Astrocyte (in vitro differentiated cells and primary cell): ENCODE measurements around the gene UTS2R. TPM values are rescaled to one million over a fixed set of nuclear protein-coding genes. Genes with fewer than 3 reads are reported as not detected.

Experiments
- DNase-seq: peaks from one replicate; pipeline ENCODE4 v3.0.0-alpha.2; 2010; ENCODE audit warnings: low read depth
- FAIRE-seq: peaks from 2 replicates; lab custom pipeline; 2011; peaks lifted over from hg19 to GRCh38; lab: Jason Lieb, UNC
- H2AFZ ChIP-seq: 2 replicates; pipeline ENCODE4 v1.6.0; 2012; ENCODE audit warnings: low read depth, low read length, inconsistent platforms
- H3K27ac ChIP-seq: 2 replicates; pipeline ENCODE4 v1.5.1; 2011; ENCODE audit warnings: low read depth, low read length, inconsistent platforms
- H3K27me3 ChIP-seq: 2 replicates; pipeline ENCODE4 v1.6.0; 2011; ENCODE audit warnings: low read length, inconsistent platforms; ENCODE audit not compliant: insufficient read depth
- H3K36me3 ChIP-seq: 2 replicates; pipeline ENCODE4 v1.5.1; 2011; ENCODE audit warnings: low read length, inconsistent platforms; ENCODE audit not compliant: insufficient read depth
- H3K4me1 ChIP-seq: 2 replicates; pipeline ENCODE4 v1.5.1; 2011; ENCODE audit warnings: low read length, inconsistent platforms; ENCODE audit not compliant: insufficient read depth
- H3K4me2 ChIP-seq: 2 replicates; pipeline ENCODE4 v1.6.0; 2012; ENCODE audit warnings: low read length, inconsistent platforms
- H3K4me3 ChIP-seq: 2 replicates; pipeline ENCODE4 v1.5.1; 2011; ENCODE audit warnings: low read depth, mild to moderate bottlenecking, low read length, inconsistent platforms; ENCODE audit not compliant: insufficient read depth
- H3K79me2 ChIP-seq: 2 replicates; pipeline ENCODE4 v1.6.0; 2012; ENCODE audit warnings: mild to moderate bottlenecking, low read length, inconsistent platforms; ENCODE audit not compliant: insufficient read depth
- H3K9ac ChIP-seq: 2 replicates; pipeline ENCODE4 v1.6.0; 2012; ENCODE audit warnings: mild to moderate bottlenecking, low read length, inconsistent platforms
- H3K9me3 ChIP-seq: 2 replicates; pipeline ENCODE4 v1.5.1; 2012; ENCODE audit warnings: low read depth, mild to moderate bottlenecking, low read length, inconsistent platforms; ENCODE audit not compliant: insufficient read depth
- H4K20me1 ChIP-seq: 2 replicates; pipeline ENCODE4 v1.6.0; 2012; ENCODE audit warnings: low read length, inconsistent platforms; ENCODE audit not compliant: insufficient read depth
- H3K27ac Mint-ChIP-seq: one replicate; pipeline ENCODE4 v1.8.0; 2021; ENCODE audit warnings: mild to moderate bottlenecking, mixed read lengths; ENCODE audit not compliant: unreplicated experiment
- H3K27me3 Mint-ChIP-seq: one replicate; pipeline ENCODE4 v1.8.0; 2021; ENCODE audit warnings: low read depth, mixed read lengths; ENCODE audit not compliant: unreplicated experiment
- H3K36me3 Mint-ChIP-seq: one replicate; pipeline ENCODE4 v1.8.0; 2021; ENCODE audit warnings: low read depth, mixed read lengths; ENCODE audit not compliant: unreplicated experiment
- H3K4me1 Mint-ChIP-seq: one replicate; pipeline ENCODE4 v1.8.0; 2021; ENCODE audit warnings: low read depth, mixed read lengths; ENCODE audit not compliant: unreplicated experiment
- H3K4me3 Mint-ChIP-seq: one replicate; pipeline ENCODE4 v1.8.0; 2021; ENCODE audit warnings: mild to moderate bottlenecking, moderate library complexity, mixed read lengths; ENCODE audit not compliant: unreplicated experiment
- H3K9me3 Mint-ChIP-seq: one replicate; pipeline ENCODE4 v1.8.0; 2021; ENCODE audit warnings: mild to moderate bottlenecking, mixed read lengths; ENCODE audit not compliant: unreplicated experiment
- EZH2 ChIP-seq: IDR thresholded peaks from 2 replicates; pipeline ENCODE4 v1.6.1; 2012; ENCODE audit warnings: mild to moderate bottlenecking, low read length, inconsistent platforms; ENCODE audit not compliant: insufficient read depth
- total RNA-seq: library from RNA; stranded (reverse); gene quantifications from 2 replicates; pipeline ENCODE4 v1.2.1, GENCODE V29; 2021
- TF ChIP-seq, protein P1 (sequence below): IDR thresholded peaks from 2 replicates; pipeline ENCODE4 v1.5.1; 2011; ENCODE audit warnings: low read depth, mild to moderate bottlenecking, inconsistent platforms, low read length, moderate library complexity; ENCODE audit not compliant: insufficient read depth

The UTS2R gene
- total RNA-seq, 1 donor from 2014 or later: not detected

DNA sequence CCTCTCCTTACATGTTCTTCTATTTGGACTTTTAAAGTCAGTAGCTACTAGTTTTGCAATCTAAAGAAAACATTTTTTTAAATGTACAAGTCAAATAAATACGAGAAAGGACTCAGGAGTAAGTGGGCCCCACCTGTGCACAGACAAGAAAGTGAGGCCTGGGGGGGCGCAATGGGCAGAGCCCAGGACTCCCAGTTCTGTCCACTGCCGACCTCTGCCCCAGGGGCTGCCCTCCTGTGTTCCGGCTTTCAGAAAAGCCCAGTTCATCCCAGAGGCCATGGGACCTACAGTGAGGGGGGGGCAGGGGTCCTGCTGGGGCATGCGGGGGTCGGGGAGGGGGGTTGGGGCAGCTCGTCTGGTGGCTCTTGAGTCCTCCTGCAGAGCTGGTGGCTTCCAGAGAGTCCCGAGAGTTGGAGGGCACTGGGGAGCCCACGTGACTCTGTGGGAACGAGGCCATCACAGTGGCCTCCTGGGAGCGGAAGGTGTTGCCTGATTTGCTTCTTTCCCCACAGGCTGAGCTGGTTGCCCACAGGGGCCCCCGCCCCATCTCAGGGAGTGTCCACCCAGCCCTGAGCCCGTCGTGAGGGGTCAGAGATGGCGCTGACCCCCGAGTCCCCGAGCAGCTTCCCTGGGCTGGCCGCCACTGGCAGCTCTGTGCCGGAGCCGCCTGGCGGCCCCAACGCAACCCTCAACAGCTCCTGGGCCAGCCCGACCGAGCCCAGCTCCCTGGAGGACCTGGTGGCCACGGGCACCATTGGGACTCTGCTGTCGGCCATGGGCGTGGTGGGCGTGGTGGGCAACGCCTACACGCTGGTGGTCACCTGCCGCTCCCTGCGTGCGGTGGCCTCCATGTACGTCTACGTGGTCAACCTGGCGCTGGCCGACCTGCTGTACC is 2.4 kb downstream of the UTS2R start:
- peaks cover 46% of the 10 kb centered on the region for H3K27me3 Mint-ChIP-seq
- no peak for DNase-seq
- H3K9me3 ChIP-seq: no peaks in the 10 kb centered on the region
- H4K20me1 ChIP-seq: no peaks in the 10 kb centered on the region
- no peak overlapping the region for H3K27ac ChIP-seq
- FAIRE-seq: no peak
- peaks cover 45% of the 10 kb centered on the region for H3K27me3 ChIP-seq
- no peak overlapping the region for H3K9ac ChIP-seq
- H3K79me2 ChIP-seq: no peaks in the 10 kb centered on the region
- H3K4me2 ChIP-seq: no peak overlapping the region
- TF ChIP-seq EZH2: no peak
- no peak overlapping the region for H3K4me3 Mint-ChIP-seq
- no peaks in the 10 kb centered on the region for H3K36me3 Mint-ChIP-seq
- no peaks in the 10 kb centered on the region for H3K9me3 Mint-ChIP-seq
- H3K27ac Mint-ChIP-seq: no peak overlapping the region
- H2AFZ ChIP-seq: no peak overlapping the region
- H3K4me1 ChIP-seq: no peaks in the 10 kb centered on the region
- no peaks in the 10 kb centered on the region for H3K36me3 ChIP-seq
- no peak overlapping the region for H3K4me3 ChIP-seq
- no peaks in the 10 kb centered on the region for H3K4me1 Mint-ChIP-seq

DNA sequence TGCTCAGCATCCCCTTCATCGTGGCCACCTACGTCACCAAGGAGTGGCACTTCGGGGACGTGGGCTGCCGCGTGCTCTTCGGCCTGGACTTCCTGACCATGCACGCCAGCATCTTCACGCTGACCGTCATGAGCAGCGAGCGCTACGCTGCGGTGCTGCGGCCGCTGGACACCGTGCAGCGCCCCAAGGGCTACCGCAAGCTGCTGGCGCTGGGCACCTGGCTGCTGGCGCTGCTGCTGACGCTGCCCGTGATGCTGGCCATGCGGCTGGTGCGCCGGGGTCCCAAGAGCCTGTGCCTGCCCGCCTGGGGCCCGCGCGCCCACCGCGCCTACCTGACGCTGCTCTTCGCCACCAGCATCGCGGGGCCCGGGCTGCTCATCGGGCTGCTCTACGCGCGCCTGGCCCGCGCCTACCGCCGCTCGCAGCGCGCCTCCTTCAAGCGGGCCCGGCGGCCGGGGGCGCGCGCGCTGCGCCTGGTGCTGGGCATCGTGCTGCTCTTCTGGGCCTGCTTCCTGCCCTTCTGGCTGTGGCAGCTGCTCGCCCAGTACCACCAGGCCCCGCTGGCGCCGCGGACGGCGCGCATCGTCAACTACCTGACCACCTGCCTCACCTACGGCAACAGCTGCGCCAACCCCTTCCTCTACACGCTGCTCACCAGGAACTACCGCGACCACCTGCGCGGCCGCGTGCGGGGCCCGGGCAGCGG is 3.2 kb downstream of the UTS2R start:
- H3K9me3 Mint-ChIP-seq: no peaks in the 10 kb centered on the region
- H2AFZ ChIP-seq: no peak overlapping the region
- no peak overlapping the region for H3K4me3 Mint-ChIP-seq
- FAIRE-seq (no peak), DNase-seq (no peak)
- TF ChIP-seq EZH2: peak; percentile 62
- TF ChIP-seq, protein P1, sequence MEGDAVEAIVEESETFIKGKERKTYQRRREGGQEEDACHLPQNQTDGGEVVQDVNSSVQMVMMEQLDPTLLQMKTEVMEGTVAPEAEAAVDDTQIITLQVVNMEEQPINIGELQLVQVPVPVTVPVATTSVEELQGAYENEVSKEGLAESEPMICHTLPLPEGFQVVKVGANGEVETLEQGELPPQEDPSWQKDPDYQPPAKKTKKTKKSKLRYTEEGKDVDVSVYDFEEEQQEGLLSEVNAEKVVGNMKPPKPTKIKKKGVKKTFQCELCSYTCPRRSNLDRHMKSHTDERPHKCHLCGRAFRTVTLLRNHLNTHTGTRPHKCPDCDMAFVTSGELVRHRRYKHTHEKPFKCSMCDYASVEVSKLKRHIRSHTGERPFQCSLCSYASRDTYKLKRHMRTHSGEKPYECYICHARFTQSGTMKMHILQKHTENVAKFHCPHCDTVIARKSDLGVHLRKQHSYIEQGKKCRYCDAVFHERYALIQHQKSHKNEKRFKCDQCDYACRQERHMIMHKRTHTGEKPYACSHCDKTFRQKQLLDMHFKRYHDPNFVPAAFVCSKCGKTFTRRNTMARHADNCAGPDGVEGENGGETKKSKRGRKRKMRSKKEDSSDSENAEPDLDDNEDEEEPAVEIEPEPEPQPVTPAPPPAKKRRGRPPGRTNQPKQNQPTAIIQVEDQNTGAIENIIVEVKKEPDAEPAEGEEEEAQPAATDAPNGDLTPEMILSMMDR: no peak
- H3K27me3 Mint-ChIP-seq: peaks cover 41% of the 10 kb centered on the region
- H3K9me3 ChIP-seq: no peaks in the 10 kb centered on the region
- no peak overlapping the region for H3K4me2 ChIP-seq
- H3K79me2 ChIP-seq: no peaks in the 10 kb centered on the region
- H3K27me3 ChIP-seq: peaks cover 44% of the 10 kb centered on the region
- no peaks in the 10 kb centered on the region for H3K4me1 Mint-ChIP-seq
- no peaks in the 10 kb centered on the region for H4K20me1 ChIP-seq
- no peak overlapping the region for H3K9ac ChIP-seq
- H3K36me3 ChIP-seq: no peaks in the 10 kb centered on the region
- H3K27ac Mint-ChIP-seq: no peak overlapping the region
- H3K4me3 ChIP-seq: no peak overlapping the region
- no peak overlapping the region for H3K27ac ChIP-seq
- no peaks in the 10 kb centered on the region for H3K4me1 ChIP-seq
- H3K36me3 Mint-ChIP-seq: no peaks in the 10 kb centered on the region

DNA sequence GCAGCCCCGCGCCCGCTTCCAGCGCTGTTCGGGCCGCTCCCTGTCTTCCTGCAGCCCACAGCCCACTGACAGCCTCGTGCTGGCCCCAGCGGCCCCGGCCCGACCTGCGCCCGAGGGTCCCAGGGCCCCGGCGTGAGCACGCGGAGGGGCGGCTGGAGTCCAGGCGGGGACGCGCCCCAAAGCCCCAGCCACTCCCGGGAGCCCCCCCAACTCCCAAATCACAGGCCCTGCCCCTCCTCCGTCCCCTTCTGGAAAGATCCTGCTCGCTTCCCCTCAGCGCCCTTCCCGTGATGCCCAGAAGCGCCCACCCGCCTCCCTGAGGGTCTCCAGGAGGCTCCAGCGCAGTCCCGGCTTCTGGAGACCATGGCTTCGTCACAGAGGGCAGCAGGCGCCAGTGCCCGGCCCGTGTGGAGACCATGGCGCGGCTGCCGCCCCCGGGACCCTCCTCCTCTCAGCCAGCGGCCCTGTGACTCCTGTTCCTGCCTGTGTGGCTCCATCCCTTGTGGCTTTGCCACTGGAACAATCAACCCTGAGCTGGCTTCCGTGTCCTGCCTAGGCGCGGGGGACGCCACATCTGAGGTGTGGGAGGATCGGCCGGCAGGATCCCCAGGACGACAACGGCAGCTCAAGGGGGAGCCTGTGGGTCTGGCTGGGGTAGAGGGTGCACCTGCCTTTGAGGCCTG is 3.9 kb downstream of the UTS2R start:
- no peak overlapping the region for H2AFZ ChIP-seq
- peaks cover 41% of the 10 kb centered on the region for H3K27me3 Mint-ChIP-seq
- no peak overlapping the region for H3K27ac Mint-ChIP-seq
- no peaks in the 10 kb centered on the region for H3K36me3 Mint-ChIP-seq
- H3K9me3 Mint-ChIP-seq: no peaks in the 10 kb centered on the region
- no peaks in the 10 kb centered on the region for H3K79me2 ChIP-seq
- H4K20me1 ChIP-seq: no peaks in the 10 kb centered on the region
- no peak overlapping the region for H3K4me3 ChIP-seq
- H3K4me1 ChIP-seq: no peaks in the 10 kb centered on the region
- H3K9ac ChIP-seq: no peak overlapping the region
- H3K4me2 ChIP-seq: no peak overlapping the region
- FAIRE-seq (no peak), DNase-seq (no peak)
- peaks cover 39% of the 10 kb centered on the region for H3K27me3 ChIP-seq
- no peaks in the 10 kb centered on the region for H3K4me1 Mint-ChIP-seq
- H3K36me3 ChIP-seq: no peaks in the 10 kb centered on the region
- H3K27ac ChIP-seq: no peak overlapping the region
- H3K9me3 ChIP-seq: no peaks in the 10 kb centered on the region
- no peak overlapping the region for H3K4me3 Mint-ChIP-seq
- peak; percentile 4 for TF ChIP-seq EZH2
- TF ChIP-seq, protein P1: no peak
